AG04449 (cell line): ENCODE results near the gene PHLDA2.
"Not testable (repeated sequence)": the region's sequence is repeated elsewhere in the genome, so short reads cannot be mapped to it uniquely, and the experiment has no call there.

ENCODE experiments used
- CTCF ChIA-PET: fragments of 350-600 bp; formaldehyde crosslinking; extraction: SDS; loops from one replicate; lab custom pipeline; 2021; ENCODE audit warnings: antibody characterized with exemption; lab: Yijun Ruan, JAX
- POLR2A ChIA-PET: fragments of 400-600, 350-600 bp; formaldehyde crosslinking; extraction: SDS; loops from one replicate; lab custom pipeline; 2020; ENCODE audit warnings: antibody characterized with exemption, inconsistent platforms; lab: Yijun Ruan, JAX
- DNase-seq: peaks from one replicate; pipeline ENCODE4 v3.0.0-alpha.2; 2010; ENCODE audit warnings: low read depth, low spot score
- H3K4me3 ChIP-seq: 2 replicates; pipeline ENCODE4 v1.5.1; 2011; ENCODE audit warnings: low read depth, mild to moderate bottlenecking, control low read depth, low read length
- TF ChIP-seq, protein P1 (sequence below): IDR thresholded peaks from one replicate; pipeline ENCODE4 v1.5.1; 2011; ENCODE audit warnings: mild to moderate bottlenecking, moderate library complexity, low read length, control low read depth, inconsistent platforms; ENCODE audit not compliant: insufficient read depth; ENCODE audit errors: missing control alignments

The PHLDA2 gene

DNA sequence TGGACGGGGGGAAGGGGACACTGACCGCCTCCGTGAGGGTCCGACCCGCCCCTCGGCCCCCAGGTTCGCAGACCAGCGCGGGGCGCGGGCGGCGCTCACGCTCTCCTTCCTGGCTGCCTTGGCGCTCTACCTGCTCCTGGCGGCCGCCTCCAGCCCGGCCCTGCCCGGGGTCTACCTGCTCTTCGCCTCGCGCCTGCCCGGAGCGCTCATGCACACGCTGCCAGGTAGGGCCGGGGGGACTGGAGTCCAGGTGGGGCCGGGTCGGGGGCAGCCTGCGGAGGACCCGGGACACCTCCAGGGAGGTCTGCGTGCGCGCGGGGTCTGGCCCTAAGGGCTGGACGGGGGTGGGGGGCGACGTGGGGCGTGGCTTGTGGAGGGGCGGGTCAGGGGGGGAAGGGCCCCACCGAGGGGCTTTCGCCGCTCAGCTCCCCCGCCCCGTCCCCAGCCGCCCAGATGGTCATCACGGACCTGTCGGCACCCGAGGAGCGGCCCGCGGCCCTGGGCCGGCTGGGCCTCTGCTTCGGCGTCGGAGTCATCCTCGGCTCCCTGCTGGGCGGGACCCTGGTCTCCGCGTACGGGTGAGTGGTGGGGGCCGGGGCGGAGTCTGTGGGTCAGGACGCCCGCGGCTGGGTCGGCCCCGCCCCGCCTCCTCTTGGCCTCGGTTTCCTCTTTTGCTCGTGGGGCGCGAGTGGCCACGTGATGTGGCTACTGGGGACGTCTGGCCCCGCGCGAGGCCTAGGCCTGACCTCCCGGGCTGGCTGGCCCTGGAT is 19.9 kb downstream of the PHLDA2 start:
- CTCF ChIA-PET: no interaction called here
- H3K4me3 ChIP-seq: no peak overlapping the region
- POLR2A ChIA-PET: interaction anchor here (1.0 to 1.4 kb wide), 2 partner anchors 11 to 20 kb away, joined by 3 to 4 read pairs; partner anchors contain the start of gene PHLDA2
- TF ChIP-seq, protein P1, sequence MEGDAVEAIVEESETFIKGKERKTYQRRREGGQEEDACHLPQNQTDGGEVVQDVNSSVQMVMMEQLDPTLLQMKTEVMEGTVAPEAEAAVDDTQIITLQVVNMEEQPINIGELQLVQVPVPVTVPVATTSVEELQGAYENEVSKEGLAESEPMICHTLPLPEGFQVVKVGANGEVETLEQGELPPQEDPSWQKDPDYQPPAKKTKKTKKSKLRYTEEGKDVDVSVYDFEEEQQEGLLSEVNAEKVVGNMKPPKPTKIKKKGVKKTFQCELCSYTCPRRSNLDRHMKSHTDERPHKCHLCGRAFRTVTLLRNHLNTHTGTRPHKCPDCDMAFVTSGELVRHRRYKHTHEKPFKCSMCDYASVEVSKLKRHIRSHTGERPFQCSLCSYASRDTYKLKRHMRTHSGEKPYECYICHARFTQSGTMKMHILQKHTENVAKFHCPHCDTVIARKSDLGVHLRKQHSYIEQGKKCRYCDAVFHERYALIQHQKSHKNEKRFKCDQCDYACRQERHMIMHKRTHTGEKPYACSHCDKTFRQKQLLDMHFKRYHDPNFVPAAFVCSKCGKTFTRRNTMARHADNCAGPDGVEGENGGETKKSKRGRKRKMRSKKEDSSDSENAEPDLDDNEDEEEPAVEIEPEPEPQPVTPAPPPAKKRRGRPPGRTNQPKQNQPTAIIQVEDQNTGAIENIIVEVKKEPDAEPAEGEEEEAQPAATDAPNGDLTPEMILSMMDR: no peak
- no peak for DNase-seq

DNA sequence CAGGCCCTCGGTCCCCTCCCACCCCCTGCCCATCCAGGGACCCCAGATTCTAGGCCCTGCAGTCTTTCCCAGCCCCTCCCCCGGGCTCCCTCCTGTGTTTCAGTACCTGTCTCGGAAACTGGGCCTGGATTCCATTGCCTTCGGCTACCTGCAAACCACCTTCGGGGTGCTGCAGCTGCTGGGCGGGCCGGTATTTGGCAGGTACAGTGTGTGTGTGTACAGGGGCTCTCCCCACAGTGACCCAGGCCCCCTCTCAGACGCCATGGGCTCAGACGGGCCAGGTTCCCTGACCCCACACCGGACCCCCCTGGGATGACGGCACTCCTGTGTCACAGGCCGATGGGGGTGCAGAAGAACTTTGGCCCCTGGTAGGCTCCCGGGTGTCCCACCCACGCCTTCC is 21.1 kb downstream of the PHLDA2 start:
- H3K4me3 ChIP-seq: no peak overlapping the region
- no peak for DNase-seq
- POLR2A ChIA-PET: no interaction called here
- CTCF ChIA-PET: no interaction called here
- TF ChIP-seq, protein P1: no peak

DNA sequence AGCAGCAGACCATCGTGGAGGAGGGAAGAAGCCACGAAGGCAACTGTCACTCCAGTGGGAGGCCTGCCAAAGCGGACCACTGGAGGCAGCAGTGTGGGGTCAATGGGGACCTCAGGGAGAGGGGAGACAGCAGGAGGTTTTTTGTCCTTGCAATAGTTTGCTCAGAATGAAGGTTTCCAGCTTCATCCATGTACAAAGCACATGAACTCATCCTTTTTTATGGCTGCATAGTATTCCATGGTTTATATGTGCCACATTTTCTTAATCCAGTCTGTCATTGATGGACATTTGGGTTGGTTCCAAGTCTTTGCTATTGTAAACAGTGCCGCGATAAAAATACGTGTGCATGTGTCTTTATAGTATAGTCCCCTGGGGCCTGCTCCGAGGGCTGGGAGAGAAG is 23.9 kb downstream of the PHLDA2 start:
- POLR2A ChIA-PET, DNase-seq: not testable (repeated sequence)
- CTCF ChIA-PET: interaction anchor here (1.2 kb wide), 1 partner anchor 25 kb away, joined by 4 read pairs; no protein-coding TSS in a partner anchor

DNA sequence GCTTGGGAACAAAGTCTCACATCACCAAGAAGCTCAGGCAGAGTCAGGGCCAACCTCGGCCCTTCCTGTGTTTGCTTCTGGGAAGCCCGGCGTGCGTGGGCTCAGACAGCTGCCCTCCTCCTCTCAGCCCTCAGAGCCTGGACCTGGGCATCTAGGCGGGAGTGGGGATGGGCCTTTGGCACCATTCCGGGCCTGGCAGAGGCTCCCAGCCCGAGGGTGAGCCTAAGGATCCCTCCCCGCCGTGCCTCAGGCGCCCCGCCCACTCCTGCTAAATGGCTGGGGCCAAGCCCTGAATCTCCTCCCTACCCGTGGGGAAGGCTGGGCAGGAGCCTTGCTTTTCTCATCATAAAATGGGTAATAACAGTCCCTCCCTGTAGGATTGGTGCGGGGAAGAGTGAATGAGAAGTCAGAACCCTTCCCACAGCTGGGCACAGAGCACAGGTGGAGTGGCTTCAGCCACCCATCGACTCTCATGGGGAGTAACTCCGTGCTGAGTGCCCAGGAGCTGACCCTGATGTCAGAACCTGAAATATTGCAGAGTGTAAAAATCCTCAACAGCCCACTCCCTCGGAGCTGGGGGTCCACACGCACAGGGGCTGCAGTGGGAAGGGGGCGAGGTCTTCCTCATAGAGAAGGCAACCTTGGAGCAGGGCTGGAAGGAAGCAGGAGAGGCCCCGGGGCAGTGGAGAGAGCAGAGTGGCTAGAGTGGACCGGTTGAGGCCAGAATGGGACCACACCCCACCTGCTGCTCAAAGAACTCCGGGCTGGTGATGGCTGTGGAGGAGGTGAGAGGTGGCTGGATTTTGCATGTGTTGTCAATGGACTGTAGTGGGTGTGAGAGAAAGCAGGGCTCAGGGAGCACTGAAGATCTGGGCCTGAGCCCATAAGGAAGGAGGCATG is 24.8 kb downstream of the PHLDA2 start:
- CTCF ChIA-PET: interaction anchor here (1.2 to 3.1 kb wide), 4 partner anchors 8 to 371 kb away, joined by 4 to 35 read pairs (median 10); no protein-coding TSS in a partner anchor
- H3K4me3 ChIP-seq: no peak overlapping the region
- POLR2A ChIA-PET: no interaction called here
- DNase-seq: no peak
- TF ChIP-seq, protein P1: no peak

More for the DNA sequence above, 23.9 kb downstream of the PHLDA2 start:
- H3K4me3 ChIP-seq: not testable (repeated sequence)

DNA sequence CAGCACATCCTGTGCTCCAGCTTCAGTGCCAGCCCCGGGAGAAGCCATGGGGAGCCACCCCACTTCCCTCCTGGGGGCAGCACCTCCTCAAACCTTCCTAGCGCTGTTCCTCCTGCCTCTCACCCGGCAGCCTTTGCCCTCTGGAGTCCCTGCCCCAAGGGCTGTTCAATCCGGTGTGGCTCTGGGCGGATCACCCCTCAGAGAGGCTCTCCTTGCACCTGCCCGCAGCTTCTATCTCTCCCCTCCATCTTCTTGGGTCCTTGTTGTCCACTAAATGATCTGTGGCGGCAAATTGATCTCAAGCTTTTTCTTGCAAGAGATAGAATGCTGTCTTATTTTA is 25.6 kb downstream of the PHLDA2 start:
- DNase-seq: no peak
- ChIA-PET CTCF (interaction anchor here (1.9 to 3.1 kb wide), 4 partner anchors 8 to 373 kb away, joined by 7 to 35 read pairs (median 13); no protein-coding TSS in a partner anchor), POLR2A (interaction anchor here (2.8 kb wide), 1 partner anchor 26 kb away, joined by 12 read pairs; the partner anchor contains the start of gene PHLDA2)
- H3K4me3 ChIP-seq: no peak overlapping the region
- TF ChIP-seq, protein P1: no peak

DNA sequence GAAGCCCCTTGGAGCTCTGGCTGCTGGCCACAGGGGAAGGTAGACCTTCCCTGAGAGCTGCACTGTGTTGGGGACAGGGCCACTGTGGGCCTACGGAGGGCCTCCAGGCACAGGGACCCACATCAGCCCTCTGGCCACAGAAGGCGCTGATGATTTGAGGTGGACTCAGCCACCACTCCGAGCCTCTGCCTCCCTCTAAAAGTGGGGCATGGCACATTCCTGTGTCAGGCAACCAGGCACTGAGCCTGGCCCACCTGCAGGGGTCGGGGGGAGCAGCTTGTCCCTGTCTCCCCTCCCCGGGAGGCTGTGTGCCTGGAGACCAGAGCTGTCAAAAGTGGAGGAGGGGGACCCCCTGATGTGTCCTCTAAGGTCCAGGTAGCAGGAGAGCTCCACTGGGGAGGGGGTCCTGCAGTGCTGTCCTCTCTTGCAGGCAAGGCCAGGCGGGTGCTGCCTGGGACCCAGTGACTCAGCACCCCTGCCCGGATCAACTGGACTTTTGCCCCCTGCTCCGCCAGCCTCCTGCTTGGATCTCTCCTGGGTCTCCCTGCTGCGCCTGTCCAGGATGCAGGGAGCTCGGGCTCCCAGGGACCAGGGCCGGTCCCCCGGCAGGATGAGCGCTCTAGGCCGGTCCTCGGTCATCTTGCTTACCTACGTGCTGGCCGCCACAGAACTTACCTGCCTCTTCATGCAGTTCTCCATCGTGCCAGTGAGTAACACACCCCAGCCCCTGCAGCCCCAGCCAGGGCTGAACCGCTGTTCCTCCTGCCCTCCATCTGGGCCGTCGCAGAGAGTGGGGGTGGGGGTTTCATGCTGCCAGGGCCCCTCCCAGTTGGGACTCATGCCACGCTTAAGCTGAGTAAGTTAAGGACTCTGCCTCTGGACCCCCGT is 26.2 kb downstream of the PHLDA2 start:
- POLR2A ChIA-PET: interaction anchor here (2.8 kb wide), 1 partner anchor 26 kb away, joined by 12 read pairs; the partner anchor contains the start of gene PHLDA2
- CTCF ChIA-PET: interaction anchor here (1.6 to 3.1 kb wide), 5 partner anchors 9 to 372 kb away, joined by 5 to 35 read pairs (median 12); no protein-coding TSS in a partner anchor
- peak overlapping the region; percentile 75 for H3K4me3 ChIP-seq
- DNase-seq: no peak
- TF ChIP-seq, protein P1: no peak
